NCI-H146 treated with DMSO at 0.1 percent for 48 hours (cell line): ENCODE results near the gene TGIF1.
"Not testable (repeated sequence)": the region's sequence is repeated elsewhere in the genome, so short reads cannot be mapped to it uniquely, and the experiment has no call there.

ENCODE experiments used
- DNase-seq: peaks from one replicate; lab custom pipeline; 2025; ENCODE audit not compliant: unreplicated experiment; lab: John Stamatoyannopoulos, UW

The TGIF1 gene

GRCh38 chr18:3455090-3455635 lies 5.2 kb downstream of the TGIF1 start:
- no peak for DNase-seq

- no peak for DNase-seq
Observed at GRCh38 chr18:3455907-3456685, 6.1 kb downstream of the TGIF1 start.

DNA sequence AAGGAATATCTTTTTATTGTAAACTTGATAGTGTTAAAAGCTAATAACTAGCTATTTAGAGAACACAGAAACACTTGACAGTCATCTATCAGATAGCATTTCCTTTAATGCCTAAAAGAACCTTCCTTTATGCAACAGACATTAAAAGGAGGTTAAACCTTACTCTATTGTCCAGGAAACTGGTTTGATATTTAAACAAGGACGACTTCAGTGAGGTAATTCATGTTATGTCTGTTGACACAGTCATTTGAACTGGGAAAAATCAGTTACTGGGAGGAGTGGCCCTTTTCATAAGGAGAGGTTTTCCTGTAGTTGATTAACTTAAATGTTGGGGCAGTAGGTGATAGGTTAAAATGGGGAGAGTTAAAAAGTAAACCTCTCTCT lies 6.7 kb downstream of the TGIF1 start:
- DNase-seq = no peak

- no peak for DNase-seq
Observed at GRCh38 chr18:3457261-3457724, 7.3 kb downstream of the TGIF1 start.

GRCh38 chr18:3458378-3458777 lies 8.4 kb downstream of the TGIF1 start:
- no peak for DNase-seq

DNA sequence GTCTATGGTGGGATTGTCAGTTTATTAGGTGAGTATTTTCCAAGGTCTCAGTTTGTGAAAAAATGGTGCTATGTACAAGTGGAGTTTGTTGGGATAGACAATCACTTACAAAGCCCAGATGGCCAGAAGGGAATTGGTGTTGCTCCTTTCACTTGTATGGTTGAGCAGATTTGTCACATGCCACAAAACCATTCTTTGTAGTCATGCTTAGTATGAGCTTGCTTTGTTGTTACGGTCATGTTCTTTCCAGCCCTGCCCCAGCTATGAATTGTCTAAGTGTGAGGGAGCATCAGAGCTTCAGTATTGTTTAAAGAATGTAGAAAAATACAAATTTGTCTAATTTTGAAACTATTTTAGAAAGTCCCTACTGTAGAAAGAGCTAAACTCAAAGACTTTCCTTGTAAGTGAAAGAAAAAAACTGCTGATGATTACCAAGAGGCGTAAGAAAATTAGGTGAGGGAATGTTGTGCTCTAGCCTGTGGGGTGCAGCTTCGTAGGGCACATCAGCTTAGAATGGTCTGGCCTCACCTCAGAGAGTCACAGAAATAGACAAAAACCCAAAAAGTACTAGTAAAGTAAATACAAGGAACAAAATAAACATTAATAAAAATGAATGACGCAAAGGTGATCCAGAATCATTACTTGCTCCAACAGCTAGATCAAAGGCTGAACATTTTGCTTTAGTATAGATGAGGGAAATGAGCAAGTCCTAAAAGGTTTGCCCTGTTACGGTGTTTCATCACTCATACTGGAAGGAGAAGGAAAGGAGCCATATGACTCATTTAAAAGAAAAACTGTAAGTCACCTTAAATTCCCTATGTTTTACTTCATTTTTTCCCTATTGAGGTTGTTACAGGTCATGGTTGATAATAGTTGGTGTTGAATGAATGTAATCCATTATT lies 9.2 kb downstream of the TGIF1 start:
- DNase-seq = no peak

DNA sequence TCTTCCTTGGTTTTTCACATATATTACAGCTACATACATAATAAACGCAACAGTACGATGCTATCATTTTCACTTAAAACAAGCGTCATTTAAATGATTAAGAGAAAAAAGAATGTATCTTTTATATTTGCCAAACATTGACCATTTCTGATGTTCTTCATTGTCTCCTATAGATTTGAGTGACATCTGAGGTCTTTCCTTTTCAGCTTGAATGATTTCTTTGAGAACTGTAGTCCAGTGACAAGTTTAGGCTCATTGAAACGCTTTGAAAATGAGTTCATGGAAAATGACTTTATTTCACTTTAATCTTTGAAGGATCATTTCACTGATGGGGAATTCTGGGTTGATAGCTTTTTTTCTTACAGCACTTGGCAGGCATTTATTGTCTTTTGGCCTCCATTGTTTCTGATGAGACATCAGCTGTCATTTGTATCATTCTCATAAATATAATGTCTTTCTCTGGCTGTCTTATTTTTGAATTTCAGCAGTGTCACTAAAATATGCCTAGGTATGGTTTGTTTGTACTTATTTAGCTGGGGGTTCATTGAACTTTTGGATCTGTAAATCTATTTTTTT lies 10.9 kb downstream of the TGIF1 start:
- no peak for DNase-seq

DNA sequence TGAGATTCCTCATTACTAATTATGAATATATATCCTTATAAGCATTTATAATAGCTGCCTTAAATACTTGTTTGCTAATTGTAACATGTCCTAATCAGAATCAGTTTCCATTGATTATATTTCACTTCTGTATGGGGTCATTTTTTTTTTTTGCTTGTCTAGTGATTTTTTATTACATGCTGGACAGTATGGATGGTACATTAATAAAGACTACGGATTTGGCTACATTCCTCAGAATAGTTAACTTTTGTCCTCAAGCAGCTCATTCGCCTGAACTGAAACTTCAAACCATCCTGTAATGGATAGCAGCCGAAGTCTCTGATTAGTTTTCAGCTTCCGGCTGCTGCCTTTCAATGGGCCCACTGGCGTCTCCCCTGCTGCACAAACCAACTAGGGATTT lies 11.7 kb downstream of the TGIF1 start:
- no peak for DNase-seq

GRCh38 chr18:3463051-3463450 lies 13.1 kb downstream of the TGIF1 start:
- DNase-seq = no peak

DNA sequence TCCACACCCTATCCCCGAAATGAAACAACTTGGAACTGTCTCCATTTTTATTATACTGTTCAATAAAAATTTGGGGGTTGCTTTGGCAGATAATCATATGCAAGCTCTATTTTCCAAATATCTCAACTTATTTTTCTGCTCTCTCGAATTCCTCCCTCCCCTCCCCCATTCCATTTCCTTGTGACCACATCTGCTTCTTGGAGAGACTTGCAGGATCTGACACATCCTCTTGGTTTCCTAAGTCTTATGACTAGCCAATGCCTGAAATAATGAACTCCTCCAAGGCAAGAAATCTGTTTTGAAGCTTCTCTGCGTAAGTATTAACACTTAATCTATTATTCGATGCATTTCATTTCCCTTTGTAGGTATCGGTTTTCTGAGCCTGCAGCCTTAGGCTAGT lies 16.1 kb downstream of the TGIF1 start:
- DNase-seq = no peak

- no peak for DNase-seq
Observed at GRCh38 chr18:3466872-3467271, 16.9 kb downstream of the TGIF1 start.

DNA sequence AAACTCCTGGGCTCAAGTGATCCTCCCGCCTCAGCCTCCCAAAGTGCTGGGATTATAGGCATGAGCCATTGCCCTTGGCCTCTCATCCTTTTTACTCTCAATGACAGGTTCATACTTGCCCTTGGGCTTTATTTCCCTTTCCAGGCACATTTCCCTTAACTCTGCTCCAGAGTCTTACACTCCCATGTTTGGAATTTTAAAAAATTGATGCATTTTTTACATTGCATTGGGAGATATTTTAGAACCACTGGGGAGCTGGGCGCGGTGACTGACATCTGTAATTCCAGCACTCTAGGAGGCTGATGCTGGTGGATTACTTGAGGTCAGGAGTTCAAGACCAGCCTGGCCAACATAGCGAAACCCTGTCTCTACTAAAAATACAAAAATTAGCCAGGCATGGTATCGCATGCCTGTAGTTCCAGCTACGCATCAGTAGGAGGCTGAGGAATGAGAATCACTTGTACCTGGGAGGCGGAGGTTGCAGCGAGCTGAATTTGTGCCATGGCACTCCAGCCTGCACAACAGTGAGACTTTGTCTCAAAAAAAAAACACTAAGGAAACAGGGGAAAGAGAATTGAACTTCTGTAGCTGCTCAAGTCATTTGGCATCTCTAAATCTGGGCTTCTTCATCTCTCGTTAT lies 18.2 kb downstream of the TGIF1 start:
- no peak for DNase-seq

GRCh38 chr18:3468833-3469232 lies 18.9 kb downstream of the TGIF1 start:
- no peak for DNase-seq

GRCh38 chr18:3471141-3471648 lies 21.2 kb downstream of the TGIF1 start:
- DNase-seq = no peak

- DNase-seq = not testable (repeated sequence)
Observed at GRCh38 chr18:3472121-3472520, 22.1 kb downstream of the TGIF1 start.

- no peak for DNase-seq
Observed at GRCh38 chr18:3472681-3473544, 22.9 kb downstream of the TGIF1 start.

- DNase-seq = no peak
Observed at GRCh38 chr18:3478262-3478978, 28.4 kb downstream of the TGIF1 start.

DNA sequence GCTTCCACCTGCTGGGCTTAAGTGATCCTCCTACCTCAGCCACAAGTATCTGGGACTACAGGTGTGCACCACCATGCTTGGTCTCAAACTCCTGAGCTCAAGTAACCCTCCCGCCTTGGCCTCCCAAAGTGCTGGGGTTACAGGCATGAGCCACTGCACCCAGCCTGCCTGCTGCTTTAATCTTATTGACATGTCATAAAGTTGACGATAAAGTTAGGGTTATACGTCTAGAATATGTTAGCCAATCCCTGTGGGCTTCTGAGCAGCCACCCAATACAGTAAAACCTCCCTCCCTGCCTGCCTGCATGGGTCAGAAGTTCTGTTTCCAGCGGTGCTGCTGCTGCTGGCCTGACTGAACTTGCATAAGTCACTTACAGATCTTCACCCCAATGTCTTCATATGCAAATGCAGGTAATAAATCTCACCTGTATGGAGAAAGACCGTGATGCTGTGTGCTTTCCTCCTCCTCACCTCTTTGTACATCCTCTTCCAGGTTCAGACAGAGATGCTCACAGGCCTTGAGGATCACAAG lies 30.1 kb downstream of the TGIF1 start:
- no peak for DNase-seq
